NT2/D1 (cell line): Measurements from ENCODE around the gene ZNF750.

Experiments used
- SUZ12 ChIP-seq: IDR thresholded peaks from 2 replicates; pipeline ENCODE4 v1.6.1; 2011; ENCODE audit not compliant: insufficient read length, insufficient read depth; ENCODE audit errors: extremely low read depth
- YY1 ChIP-seq: IDR thresholded peaks from 2 replicates; pipeline ENCODE4 v1.6.1; 2011; ENCODE audit not compliant: insufficient read length, insufficient read depth

- no peak for TF ChIP-seq SUZ12
- no peak for TF ChIP-seq YY1
Measured at GRCh38 chr17:82862191-82862590, 22.4 kb upstream of the ZNF750 start.
